Smooth muscle cell (in vitro differentiated cells): ENCODE measurements around the gene RPP30. TPM values are rescaled to one million over a fixed set of nuclear protein-coding genes. Genes with fewer than 3 reads are reported as not detected.

Experiments used
- DNase-seq: peaks from one replicate; lab custom pipeline; 2025; ENCODE audit not compliant: unreplicated experiment; lab: John Stamatoyannopoulos, UW
- H2AFZ ChIP-seq: fragments of 200-600 bp; sonication (generic); 2 replicates; pipeline ENCODE4 v1.6.0; 2016; ENCODE audit warnings: antibody characterized with exemption, low read depth, mild to moderate bottlenecking
- H3F3A ChIP-seq: fragments of 200-600 bp; sonication (generic); 2 replicates; pipeline ENCODE4 v1.6.0; 2017; ENCODE audit warnings: antibody characterized with exemption, low read depth
- H3K27ac ChIP-seq: fragments of 200-600 bp; sonication (generic); 2 replicates; pipeline ENCODE4 v1.5.1; 2016; ENCODE audit warnings: low read depth, mild to moderate bottlenecking
- H3K27me3 ChIP-seq: fragments of 200-600 bp; sonication (generic); 2 replicates; pipeline ENCODE4 v1.6.1; 2016; ENCODE audit warnings: low read depth, mild to moderate bottlenecking
- H3K36me3 ChIP-seq: fragments of 200-600 bp; sonication (generic); 2 replicates; pipeline ENCODE4 v1.5.1; 2016; ENCODE audit warnings: low read depth
- H3K4me1 ChIP-seq: fragments of 200-600 bp; sonication (generic); 2 replicates; pipeline ENCODE4 v1.5.1; 2016; ENCODE audit warnings: low read depth
- H3K4me2 ChIP-seq: fragments of 200-600 bp; sonication (generic); 2 replicates; pipeline ENCODE4 v1.6.0; 2016; ENCODE audit warnings: mild to moderate bottlenecking
- H3K4me3 ChIP-seq: fragments of 200-600 bp; sonication (generic); 2 replicates; pipeline ENCODE4 v1.5.1; 2016; ENCODE audit warnings: mild to moderate bottlenecking
- H3K79me2 ChIP-seq: fragments of 200-600 bp; sonication (generic); 2 replicates; pipeline ENCODE4 v1.6.0; 2016; ENCODE audit warnings: low read depth, mild to moderate bottlenecking
- H3K9ac ChIP-seq: fragments of 200-600 bp; sonication (generic); 2 replicates; pipeline ENCODE4 v1.6.0; 2016; ENCODE audit warnings: low read depth
- H3K9me3 ChIP-seq: fragments of 200-600 bp; sonication (generic); replicated peaks from 2 replicates; pipeline ENCODE4 v1.5.1; 2016; ENCODE audit warnings: low read depth
- H4K20me1 ChIP-seq: fragments of 200-600 bp; sonication (generic); 2 replicates; pipeline ENCODE4 v1.6.0; 2016; ENCODE audit warnings: low read depth
- CTCF ChIP-seq: fragments of 200-600 bp; sonication (generic); IDR thresholded peaks from 2 replicates; pipeline ENCODE4 v1.5.1; 2017; ENCODE audit warnings: borderline replicate concordance, mild to moderate bottlenecking, antibody characterized with exemption; ENCODE audit not compliant: insufficient read depth, poor library complexity, severe bottlenecking
- WGBS: methylation state at CpG from one replicate; pipeline ENCODE4 v1.1.7; 2016; ENCODE audit warnings: low lambda C conversion rate; 5-methylcytosine and 5-hydroxymethylcytosine counted together
- polyA plus RNA-seq: library from polyadenylated mRNA; unstranded; fragments of >200 nt; fragmentation: Nextera tagmentation; extraction: Ambion mirVana; gene quantifications from 2 replicates; pipeline ENCODE4 v1.2.1, GENCODE V29; 2016
- total RNA-seq: library from RNA; depleted of rRNA; stranded (reverse); fragments of >200 nt; gene quantifications from 2 replicates; pipeline ENCODE4 v1.2.3, GENCODE V29; 2014

The RPP30 gene
- total and polyA plus RNA-seq, 2 experiments from 2014 or later, result 48.2 to 73.0 TPM

DNA sequence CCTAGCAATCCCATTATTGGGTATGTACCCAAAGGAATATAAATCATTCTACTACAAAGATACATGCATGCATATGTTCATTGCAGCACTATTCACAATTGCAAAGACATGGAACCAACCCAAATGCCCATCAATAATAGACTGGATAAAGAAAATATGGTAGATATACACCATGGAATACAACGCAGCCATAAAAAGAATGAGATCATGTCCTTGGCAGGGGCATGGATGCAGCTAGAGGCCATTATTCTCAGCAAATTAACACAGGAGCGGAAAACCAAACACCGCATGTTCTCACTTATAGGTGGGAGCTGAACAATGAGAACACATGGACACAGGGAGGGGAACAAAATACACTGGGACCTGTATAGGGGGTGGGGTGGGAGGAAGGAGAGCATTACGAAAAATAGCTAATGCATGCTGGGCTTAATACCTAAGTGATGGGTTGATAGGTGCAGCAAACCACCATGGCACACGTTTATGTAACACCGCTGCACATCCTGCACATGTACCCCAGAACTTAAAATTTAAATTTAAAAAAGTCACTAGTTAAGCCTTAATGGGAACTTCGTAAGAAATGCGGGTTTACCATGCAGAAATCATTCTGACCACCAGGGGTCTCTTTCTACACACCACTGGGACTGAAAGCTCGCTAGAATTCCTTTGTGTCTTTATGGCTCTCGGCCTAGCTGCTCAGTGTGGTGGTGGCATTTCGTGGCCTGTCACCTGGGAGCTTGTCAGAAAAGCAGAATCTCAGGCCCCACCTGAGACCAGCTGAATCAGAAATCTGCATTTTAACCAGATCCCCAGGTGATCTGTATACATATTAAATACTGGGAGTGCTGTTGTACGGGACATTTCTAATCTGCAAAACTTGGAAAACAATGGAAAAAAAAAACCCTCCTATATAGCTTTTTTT is 39.6 kb downstream of the RPP30 start:
- no peak for DNase-seq
- Histone ChIP-seq H4K20me1 (no peaks in the 10 kb centered on the region), H3K27ac (no peak overlapping the region), H3K9me3 (no peaks in the 10 kb centered on the region), H3K9ac (no peak overlapping the region), H3K4me1 (no peaks in the 10 kb centered on the region), H3K4me3 (no peak overlapping the region), H2AFZ (peak overlapping the region; percentile 57), H3K36me3 (no peaks in the 10 kb centered on the region), H3K79me2 (no peaks in the 10 kb centered on the region), H3K27me3 (no peaks in the 10 kb centered on the region), H3K4me2 (no peak overlapping the region), H3F3A (no peaks in the 10 kb centered on the region)
- WGBS, result 36% methylated on average over 12 of the region's 12 CpGs
- peak; percentile 86 for TF ChIP-seq CTCF

GRCh38 chr10:90912174-90912573 is 40.4 kb downstream of the RPP30 start:
- H2AFZ ChIP-seq, result no peak overlapping the region
- H3K79me2 ChIP-seq, result no peaks in the 10 kb centered on the region
- no peak overlapping the region for H3K4me2 ChIP-seq
- H3K27me3 ChIP-seq, result no peaks in the 10 kb centered on the region
- TF ChIP-seq CTCF, result no peak
- H3K27ac ChIP-seq, result no peak overlapping the region
- 55% methylated on average over 4 of the region's 4 CpGs for WGBS
- H4K20me1 ChIP-seq, result no peaks in the 10 kb centered on the region
- no peak for DNase-seq
- no peak overlapping the region for H3K4me3 ChIP-seq
- no peaks in the 10 kb centered on the region for H3K36me3 ChIP-seq
- no peaks in the 10 kb centered on the region for H3F3A ChIP-seq
- no peak overlapping the region for H3K9ac ChIP-seq
- H3K4me1 ChIP-seq, result no peaks in the 10 kb centered on the region
- H3K9me3 ChIP-seq, result no peaks in the 10 kb centered on the region

GRCh38 chr10:90912854-90913479 is 41.2 kb downstream of the RPP30 start:
- Histone ChIP-seq H3K27me3 (no peaks in the 10 kb centered on the region), H3K79me2 (no peaks in the 10 kb centered on the region), H3K36me3 (no peaks in the 10 kb centered on the region), H3K9me3 (no peaks in the 10 kb centered on the region), H3K4me1 (no peaks in the 10 kb centered on the region), H3K9ac (no peak overlapping the region), H3K27ac (no peak overlapping the region), H3K4me2 (no peak overlapping the region), H2AFZ (no peak overlapping the region), H3F3A (no peaks in the 10 kb centered on the region), H3K4me3 (no peak overlapping the region), H4K20me1 (no peaks in the 10 kb centered on the region)
- 90% methylated on average over 7 of the region's 7 CpGs for WGBS
- TF ChIP-seq CTCF, result no peak
- no peak for DNase-seq
